Astrocyte of the hippocampus (primary cell): ENCODE measurements around the gene ERVK3-1.

Experiments used
- DNase-seq: peaks from one replicate; pipeline ENCODE4 v3.0.0; 2011; ENCODE audit warnings: low read depth, low spot score

ERVK3-1 gene

GRCh38 chr19:58304748-58305064 lies 471 bp upstream of the ERVK3-1 start:
- no peak for DNase-seq

DNA sequence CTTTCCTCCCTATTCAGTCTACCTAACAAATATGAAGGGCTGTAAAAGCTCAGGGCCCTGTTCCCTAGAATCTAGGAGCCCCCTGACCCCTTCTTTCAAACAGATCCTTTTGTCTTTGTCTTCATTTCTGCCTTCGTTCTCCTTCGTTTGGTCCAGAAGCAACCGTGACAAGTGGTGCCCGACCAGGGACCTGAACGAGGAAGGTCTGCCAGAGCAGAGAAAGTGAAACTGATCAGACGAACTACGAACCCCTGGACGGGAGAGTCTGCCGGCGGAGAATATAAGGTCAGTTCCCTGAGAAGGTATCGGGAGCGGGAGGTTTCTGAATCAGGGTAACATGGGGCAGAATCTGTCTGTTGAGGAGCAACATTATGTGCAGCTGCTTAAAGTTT lies 751 bp downstream of the ERVK3-1 start:
- no peak for DNase-seq

DNA sequence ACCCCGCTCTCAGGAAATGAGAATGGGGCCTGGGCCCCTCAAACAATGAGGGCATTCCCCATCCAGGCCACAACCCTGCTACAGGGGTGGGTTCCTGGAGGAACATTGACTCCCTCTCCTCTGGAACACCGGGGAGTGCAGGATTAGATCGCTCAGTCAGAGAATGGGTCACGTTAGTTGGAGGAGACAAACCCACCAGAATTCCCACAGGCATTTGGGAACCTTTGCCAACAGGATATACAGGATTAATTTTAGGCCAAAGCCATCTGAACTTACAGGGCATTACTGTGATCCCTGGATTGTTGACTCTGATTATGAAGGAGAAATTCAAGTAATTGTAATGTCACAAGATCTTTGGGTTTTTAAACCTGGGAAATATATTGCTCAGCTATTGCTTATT lies 2.6 kb downstream of the ERVK3-1 start:
- no peak for DNase-seq

DNA sequence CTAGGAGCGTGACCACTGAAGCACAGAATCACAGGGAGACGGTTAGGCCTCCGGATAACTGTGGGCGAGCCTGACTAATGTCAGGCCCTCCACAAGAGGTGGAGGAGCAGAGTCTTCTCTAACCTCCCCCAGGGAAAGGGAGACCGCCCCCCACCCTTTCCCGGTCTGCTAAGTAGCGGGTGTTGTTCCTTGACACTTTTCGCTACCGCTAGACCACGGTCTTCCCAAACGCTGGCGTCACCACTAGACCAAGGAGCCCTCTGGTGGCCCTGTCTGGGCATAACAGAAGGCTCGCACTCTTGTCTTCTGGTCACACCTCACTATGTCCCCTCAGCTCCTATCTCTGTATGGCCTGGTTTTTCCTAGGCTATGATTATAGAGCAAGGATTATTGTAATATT lies 5.5 kb downstream of the ERVK3-1 start:
- DNase-seq, result peak; percentile 11

DNA sequence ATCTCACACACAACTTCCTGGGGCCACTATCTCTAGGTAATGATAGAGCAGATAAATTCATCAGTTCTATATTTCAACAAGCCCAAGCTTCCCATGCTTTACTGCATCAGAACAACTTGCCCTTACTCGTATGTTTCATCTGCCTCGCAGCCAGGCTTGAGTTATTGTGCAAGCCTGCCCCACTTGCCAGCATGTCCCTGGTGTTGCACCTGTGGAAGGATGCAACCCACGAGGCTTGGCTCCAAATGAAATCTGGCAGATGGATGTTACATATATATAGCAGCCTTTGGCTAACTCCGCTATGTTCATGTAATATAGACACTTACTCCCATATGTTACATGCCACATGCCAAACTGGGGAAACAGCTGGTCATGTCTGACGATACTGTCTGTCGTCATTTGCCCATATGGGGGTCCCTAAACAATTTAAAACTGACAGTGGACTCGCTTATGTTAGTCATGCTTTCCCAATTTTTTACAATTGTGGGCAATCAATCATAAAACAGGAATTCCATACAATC lies 6.2 kb downstream of the ERVK3-1 start:
- DNase-seq, result no peak

DNA sequence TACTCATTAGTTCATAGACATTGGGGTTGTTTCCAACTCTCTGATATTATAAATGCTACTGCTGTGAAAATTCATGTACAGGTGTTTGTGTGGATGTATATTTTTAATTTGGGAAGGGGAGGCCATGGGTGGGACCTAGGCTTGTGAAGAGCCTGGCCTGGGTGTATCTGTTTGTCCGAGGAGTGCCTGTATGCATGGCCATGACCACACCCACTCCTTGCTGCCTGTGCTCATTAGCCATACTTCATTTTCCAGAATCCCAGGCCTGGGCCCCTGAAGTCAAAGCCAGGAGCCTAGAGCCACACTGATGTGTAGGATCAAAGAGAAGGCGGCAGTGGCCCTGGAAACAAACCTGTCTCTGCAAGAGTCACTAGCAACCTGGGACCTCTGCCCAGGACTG lies 10.4 kb downstream of the ERVK3-1 start:
- no peak for DNase-seq

DNA sequence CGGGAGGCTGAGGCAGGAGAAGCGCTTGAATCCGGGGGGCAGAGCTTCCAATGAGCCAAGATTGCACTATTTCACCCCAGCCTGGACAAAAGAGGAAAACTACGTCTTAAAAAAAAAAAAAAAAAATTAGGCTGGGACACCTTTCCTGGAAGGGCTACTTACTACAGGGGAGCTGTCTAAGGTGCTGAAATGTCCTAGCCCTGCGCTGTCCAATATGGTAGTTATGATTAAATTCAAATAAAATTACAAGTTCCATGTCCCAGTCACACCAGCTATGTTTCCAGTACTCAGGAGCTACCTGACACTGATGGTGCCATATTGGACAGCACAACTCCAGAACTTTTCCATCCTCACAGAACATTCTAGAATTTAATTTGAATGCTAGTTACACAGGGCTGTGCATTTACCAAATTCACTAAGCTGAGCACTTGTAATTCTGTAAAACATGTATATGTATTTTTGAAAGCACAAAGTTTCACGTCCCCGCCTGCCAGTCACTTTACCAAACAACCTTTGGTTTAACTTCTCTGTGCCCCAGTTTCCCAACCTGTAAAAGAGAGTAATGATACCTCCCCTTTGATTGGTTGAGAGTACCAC lies 12.4 kb downstream of the ERVK3-1 start:
- peak; percentile 69 for DNase-seq

- DNase-seq, result no peak
Observed at GRCh38 chr19:58318297-58318696, 13.1 kb downstream of the ERVK3-1 start.

GRCh38 chr19:58319241-58319640 lies 14.1 kb downstream of the ERVK3-1 start:
- DNase-seq, result no peak

DNA sequence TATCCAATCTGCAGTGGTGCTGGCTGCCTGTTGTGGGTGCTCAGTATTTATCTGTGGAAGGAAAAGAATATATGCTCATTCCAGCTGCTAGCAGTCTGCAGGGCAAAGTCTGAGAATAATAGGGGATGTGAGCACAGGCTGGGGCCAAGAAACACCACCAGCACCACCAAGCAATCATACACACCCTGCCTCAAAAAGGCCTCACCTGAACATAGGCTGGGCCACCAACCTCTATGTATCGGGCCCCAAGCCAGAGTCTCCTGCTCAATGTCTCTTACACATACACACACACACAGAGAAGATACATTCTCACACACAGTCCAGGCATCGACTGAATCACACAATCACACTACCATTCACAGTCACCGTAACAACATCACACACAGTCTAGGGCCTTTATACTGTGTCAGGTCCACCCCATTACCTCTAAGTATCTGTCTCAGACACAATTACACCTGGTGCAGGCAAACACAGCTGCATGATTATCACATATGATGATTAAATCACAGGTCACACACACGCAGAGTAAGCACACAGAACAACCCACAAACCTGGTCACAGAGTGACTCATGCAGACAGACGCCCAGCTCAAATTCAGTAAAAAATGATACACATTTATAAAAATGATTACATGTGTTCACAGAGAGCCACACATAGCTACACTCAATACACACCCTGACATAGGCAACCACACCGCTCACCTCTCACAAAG lies 20.3 kb downstream of the ERVK3-1 start:
- no peak for DNase-seq

DNA sequence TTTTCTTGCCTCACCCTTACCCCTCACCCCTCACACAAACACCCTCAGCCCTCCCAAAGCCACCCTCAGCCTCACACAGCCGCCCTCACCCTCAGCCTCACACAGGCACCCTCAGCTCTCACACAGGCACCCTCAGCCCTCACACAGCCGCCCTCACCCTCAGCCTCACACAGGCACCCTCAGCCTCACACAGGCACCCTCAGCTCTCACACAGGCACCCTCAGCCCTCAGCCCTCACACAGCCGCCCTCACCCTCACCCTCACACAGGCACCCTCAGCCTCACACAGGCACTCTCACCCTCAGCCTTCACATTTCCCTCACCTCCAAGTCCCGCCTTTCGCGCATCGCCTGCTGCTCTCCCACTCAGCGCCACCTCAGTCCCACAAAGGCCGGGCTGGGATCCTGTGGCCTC lies 21.3 kb downstream of the ERVK3-1 start:
- DNase-seq, result no peak

DNA sequence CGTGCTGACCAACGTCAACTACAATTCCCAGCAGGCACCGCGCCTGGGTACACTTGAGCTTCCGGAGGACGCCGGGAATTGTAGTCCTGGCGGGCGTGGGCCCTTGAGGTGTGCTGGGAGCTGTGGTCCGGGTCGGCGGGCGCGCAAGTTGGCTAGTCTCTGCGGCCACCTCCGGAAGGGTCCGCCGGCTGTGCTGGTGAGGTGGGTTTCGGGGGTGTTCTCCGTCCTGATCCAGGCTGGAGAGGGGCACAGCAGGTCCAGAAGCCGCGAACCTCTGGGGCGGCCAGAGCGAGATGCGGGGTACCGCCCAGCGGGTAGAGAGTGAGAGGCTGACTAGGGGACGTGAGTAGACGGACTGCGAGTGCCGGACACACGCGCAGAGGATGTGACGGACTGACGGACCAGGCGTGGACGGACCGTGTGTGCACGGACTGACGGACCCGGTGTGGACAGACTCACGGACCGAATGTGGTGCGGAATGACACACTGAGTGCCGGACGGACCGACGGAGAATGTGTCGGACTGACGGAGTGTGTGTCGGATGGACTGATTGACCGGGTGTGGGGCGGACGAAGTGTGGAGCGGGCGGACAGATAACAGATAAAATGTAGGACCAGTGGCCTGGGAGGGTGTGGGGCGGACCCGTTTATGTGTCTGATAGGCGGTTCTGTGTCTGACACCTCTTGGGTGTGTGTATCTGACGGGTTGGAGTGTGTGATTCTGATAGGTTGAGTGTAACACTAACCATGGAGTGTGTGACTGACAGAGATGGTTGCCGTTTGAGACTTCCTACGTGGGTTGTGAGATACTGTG lies 21.9 kb downstream of the ERVK3-1 start, which contains the start of gene ZSCAN22:
TSS of gene ZSCAN22 (plus strand) at position 81 of the 813 bp plus-strand sequence. CDS start 7,809 bp downstream, outside the sequence.
- DNase-seq, result peak; percentile 99

DNA sequence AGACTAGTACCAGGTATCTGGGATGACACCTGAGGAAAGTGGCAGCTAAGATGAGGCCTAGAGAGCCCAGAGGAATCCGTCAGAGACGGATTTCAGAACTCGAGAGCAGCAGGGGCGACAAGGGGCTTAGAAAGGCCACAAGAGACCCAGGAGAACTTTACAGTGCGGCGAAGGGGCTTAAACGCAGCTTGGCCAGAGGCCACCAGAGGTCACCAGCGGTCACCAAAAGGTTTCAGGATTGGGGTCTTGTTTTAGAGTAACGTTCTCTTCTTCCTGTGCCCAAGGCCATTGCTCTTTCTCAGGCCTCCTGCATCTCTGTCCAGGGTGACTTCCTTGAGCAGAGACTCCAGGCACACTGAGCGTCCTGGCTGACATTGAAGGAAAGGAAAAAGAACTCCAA lies 23.8 kb downstream of the ERVK3-1 start:
- DNase-seq, result no peak

DNA sequence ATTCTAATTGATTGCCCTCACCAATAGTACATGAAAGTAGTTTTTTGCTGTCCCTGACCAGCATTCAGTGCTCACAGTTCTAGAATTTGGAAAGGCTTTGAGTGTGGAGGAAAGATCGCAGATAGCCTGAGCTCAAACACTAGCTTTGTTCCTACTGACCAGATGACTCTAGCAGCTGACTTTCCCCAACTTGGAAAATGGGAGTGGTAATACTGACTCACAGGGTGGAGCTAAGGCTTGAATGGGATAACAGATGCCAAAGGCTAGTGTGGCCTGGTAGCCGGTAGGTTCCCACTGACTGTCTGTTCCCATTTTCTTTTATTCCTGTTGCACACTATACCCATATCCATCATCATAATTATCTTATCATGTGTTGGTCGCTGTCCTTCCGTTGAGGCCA lies 25.3 kb downstream of the ERVK3-1 start:
- DNase-seq, result peak; percentile 70

GRCh38 chr19:58332697-58333096 lies 27.5 kb downstream of the ERVK3-1 start:
- DNase-seq, result no peak

DNA sequence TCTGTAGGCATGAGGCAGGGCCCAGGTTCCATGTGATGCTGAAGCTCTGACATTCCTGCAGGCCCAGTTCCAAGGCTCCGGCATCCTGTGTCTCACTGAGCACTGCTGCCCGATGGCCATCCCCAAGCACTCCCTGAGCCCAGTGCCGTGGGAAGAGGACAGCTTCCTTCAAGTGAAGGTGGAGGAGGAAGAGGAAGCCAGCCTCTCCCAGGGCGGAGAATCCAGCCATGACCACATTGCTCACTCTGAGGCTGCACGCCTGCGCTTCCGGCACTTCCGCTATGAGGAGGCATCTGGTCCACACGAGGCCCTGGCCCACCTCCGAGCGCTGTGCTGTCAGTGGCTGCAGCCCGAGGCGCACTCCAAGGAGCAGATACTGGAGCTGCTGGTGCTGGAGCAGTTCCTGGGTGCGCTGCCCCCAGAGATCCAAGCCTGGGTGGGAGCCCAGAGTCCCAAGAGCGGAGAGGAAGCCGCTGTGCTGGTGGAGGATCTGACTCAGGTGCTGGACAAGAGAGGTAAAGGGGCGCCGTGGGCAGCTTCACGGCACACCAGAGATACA lies 29.6 kb downstream of the ERVK3-1 start:
- no peak for DNase-seq

DNA sequence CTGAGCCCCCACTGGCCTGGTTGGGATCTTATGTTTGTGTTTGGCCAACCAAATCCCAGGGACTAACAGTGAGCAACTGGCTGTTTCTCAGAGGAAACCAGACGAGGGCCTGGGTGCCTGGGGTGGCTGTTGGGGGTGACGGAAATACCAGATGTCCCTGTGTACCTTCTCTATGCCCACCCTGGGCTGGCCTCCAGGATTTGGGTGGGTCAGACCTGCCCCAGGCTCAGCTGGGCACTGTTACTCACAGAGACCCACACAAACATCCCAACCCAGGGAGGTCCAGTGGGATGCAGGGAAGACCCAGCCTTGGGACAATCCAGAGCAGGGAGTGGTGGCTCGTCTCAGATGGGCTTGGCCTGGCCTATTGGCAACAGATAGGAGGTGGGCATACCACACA lies 30.5 kb downstream of the ERVK3-1 start:
- DNase-seq, result no peak

DNA sequence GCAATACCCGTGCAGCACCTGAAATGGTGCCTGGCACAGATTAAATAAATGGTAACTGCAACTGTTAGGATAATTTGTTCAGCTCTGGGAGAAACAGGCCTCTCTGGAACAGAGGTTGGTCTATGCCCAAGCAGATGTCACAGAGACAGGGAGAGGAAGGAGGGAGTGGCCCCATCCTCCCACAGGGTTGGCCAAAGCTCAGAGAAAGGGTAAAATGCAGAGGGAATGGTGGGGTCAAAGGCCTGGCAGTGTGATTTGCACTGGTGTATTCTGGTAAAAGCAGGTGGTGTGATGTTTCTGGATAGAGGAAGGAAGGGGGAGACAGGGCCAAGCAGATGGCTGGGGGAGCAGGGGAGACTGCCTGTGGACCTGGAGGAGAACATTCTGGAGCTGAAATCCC lies 31.0 kb downstream of the ERVK3-1 start:
- DNase-seq, result no peak

GRCh38 chr19:58336820-58337219 lies 31.6 kb downstream of the ERVK3-1 start:
- no peak for DNase-seq

- no peak for DNase-seq
Observed at GRCh38 chr19:58338336-58338735, 33.2 kb downstream of the ERVK3-1 start.

GRCh38 chr19:58338825-58339558 lies 33.8 kb downstream of the ERVK3-1 start:
- DNase-seq, result no peak

DNA sequence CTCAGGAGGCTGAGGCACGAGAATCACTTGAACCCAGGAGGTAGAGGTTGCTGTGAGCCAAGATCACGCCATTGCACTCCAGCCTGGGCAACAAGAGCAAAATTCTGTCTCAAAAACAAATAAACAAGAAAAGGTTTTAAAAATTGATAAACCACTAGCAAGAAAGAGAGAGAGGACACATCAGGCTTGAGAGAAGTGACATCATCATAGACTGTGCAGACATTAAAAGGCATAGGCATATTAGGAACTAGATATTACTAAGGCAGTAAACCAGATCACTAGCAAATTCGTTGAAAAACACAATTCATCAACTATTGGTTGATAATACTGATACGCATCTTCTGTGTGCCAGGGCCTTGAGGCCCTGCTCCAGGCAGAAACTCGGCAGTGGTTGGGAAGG lies 40.4 kb downstream of the ERVK3-1 start:
- no peak for DNase-seq
